Esophagus muscularis mucosa (tissue), 4 donors: Measurements from ENCODE around the gene SETX.

Experiments
- CTCF ChIP-seq, 3 experiments: fragments of 200-600 bp in 2 of 3; fragments of 450-650 bp in 1 of 3; sonication (generic) in 2 of 3; IDR thresholded peaks; one replicate each; pipeline ENCODE4 v1.5.1; 2017 to 2019; ENCODE audit warnings: antibody characterized with exemption in 3 of 3, mild to moderate bottlenecking in 2 of 3, moderate library complexity in 1 of 3
- EP300 ChIP-seq: sonication (generic); formaldehyde crosslinking; IDR thresholded peaks from one replicate; pipeline ENCODE4 v1.6.1; 2017; ENCODE audit warnings: antibody characterized with exemption
- POLR2A ChIP-seq: fragments of 450-650 bp; IDR thresholded peaks from one replicate; pipeline ENCODE4 v1.6.1; 2017; ENCODE audit warnings: antibody characterized with exemption, moderate library complexity, mild to moderate bottlenecking, low read depth
- POLR2AphosphoS5 ChIP-seq, 2 donors: sonication (generic); formaldehyde crosslinking; IDR thresholded peaks; one replicate each; pipeline ENCODE4 v1.6.1; 2017; ENCODE audit warnings: antibody characterized with exemption in 2 of 2

GRCh38 chr9:132341177-132341840, 13.5 kb downstream of the SETX start:
- TF ChIP-seq POLR2AphosphoS5 (IDR thresholded peaks at IDR 0.05) = no peak
- no peak for TF ChIP-seq CTCF (IDR thresholded peaks at IDR 0.05)
- no peak for TF ChIP-seq POLR2A
- TF ChIP-seq EP300 = no peak
